IMR-90 (cell line): ENCODE results near the gene SIK3. TPM values are rescaled to one million over a fixed set of nuclear protein-coding genes. Genes with fewer than 3 reads are reported as not detected.

ENCODE experiments used
- ATAC-seq: fragments of 200-7000 bp; cut with Tn5 transposase; 2 replicates; pipeline ENCODE4 v1.9.1; 2020; ENCODE audit warnings: low read depth, mild to moderate bottlenecking, moderate library complexity
- BruUV-seq: library from RNA; stranded (reverse); fragments of 400-500 nt; replicated peaks from 2 replicates; lab custom pipeline; 2021; lab: Mats Ljungman, UMichigan
- CTCF ChIA-PET: fragments of 300-600 bp; formaldehyde crosslinking; extraction: SDS; loops from one replicate; lab custom pipeline; 2021; ENCODE audit warnings: antibody characterized with exemption; lab: Yijun Ruan, JAX
- POLR2A ChIA-PET: fragments of 300-600 bp; sonication (Branson Sonifier 250); formaldehyde crosslinking; loops from one replicate; lab custom pipeline; 2022; ENCODE audit warnings: antibody characterized with exemption; ENCODE audit not compliant: unreplicated experiment; lab: Charles Lee
- DNase-seq: peaks from one replicate; pipeline ENCODE4 v3.0.0; 2013
- H2AFZ ChIP-seq: replicated peaks from 2 replicates; pipeline ENCODE3; 2013; ENCODE audit warnings: low read length, mild to moderate bottlenecking; ENCODE audit not compliant: poor library complexity
- H2AK5ac ChIP-seq: 2 replicates; pipeline ENCODE4 v1.6.1; 2013; ENCODE audit warnings: low read depth, low read length, inconsistent platforms
- H2AK9ac ChIP-seq: replicated peaks from 2 replicates; pipeline ENCODE3; 2013; ENCODE audit warnings: mild to moderate bottlenecking, low read depth, low read length, moderate library complexity; ENCODE audit not compliant: poor library complexity
- H2BK120ac ChIP-seq: 2 replicates; pipeline ENCODE4 v1.6.1; 2013; ENCODE audit warnings: low read depth, low read length, inconsistent platforms
- H2BK15ac ChIP-seq: 3 replicates; pipeline ENCODE4 v1.6.1; 2013; ENCODE audit warnings: low read depth, low read length, inconsistent platforms
- H2BK20ac ChIP-seq: 2 replicates; pipeline ENCODE4 v1.6.1; 2013; ENCODE audit warnings: low read depth, mild to moderate bottlenecking, inconsistent platforms, low read length, moderate library complexity
- H2BK5ac ChIP-seq: 2 replicates; pipeline ENCODE4 v1.6.1; 2013; ENCODE audit warnings: mild to moderate bottlenecking, low read depth, low read length, inconsistent platforms; ENCODE audit not compliant: poor library complexity, severe bottlenecking
- H3K14ac ChIP-seq: replicated peaks from 2 replicates; pipeline ENCODE4 v1.6.1; 2013; ENCODE audit warnings: low read depth, low read length, inconsistent platforms
- H3K18ac ChIP-seq: 2 replicates; pipeline ENCODE4 v1.6.1; 2013; ENCODE audit warnings: low read depth, low read length, control low read depth
- H3K23ac ChIP-seq: 2 replicates; pipeline ENCODE4 v1.6.1; 2013; ENCODE audit warnings: low read depth, low read length, inconsistent platforms
- H3K27ac ChIP-seq: 2 replicates; pipeline ENCODE4 v1.5.1; 2013; ENCODE audit warnings: mild to moderate bottlenecking, control low read depth, low read length; ENCODE audit not compliant: insufficient read depth
- H3K27me3 ChIP-seq: 2 replicates; pipeline ENCODE4 v1.6.1; 2013; ENCODE audit warnings: low read length; ENCODE audit not compliant: control insufficient read depth, insufficient read depth
- H3K36me3 ChIP-seq: 2 replicates; pipeline ENCODE4 v1.6.1; 2013; ENCODE audit warnings: low read length, mixed read lengths; ENCODE audit not compliant: control insufficient read depth, insufficient read depth
- H3K4ac ChIP-seq: 2 replicates; pipeline ENCODE4 v1.6.1; 2013; ENCODE audit warnings: low read depth, low read length, inconsistent platforms
- H3K4me1 ChIP-seq: 2 replicates; pipeline ENCODE4 v1.6.1; 2013; ENCODE audit warnings: low read length, mixed read lengths; ENCODE audit not compliant: control insufficient read depth, insufficient read depth
- H3K4me2 ChIP-seq: 2 replicates; pipeline ENCODE4 v1.6.1; 2013; ENCODE audit warnings: low read depth, mild to moderate bottlenecking, control low read depth, low read length, moderate library complexity
- H3K4me3 ChIP-seq: 2 replicates; pipeline ENCODE4 v1.5.1; 2013; ENCODE audit warnings: low read depth, mild to moderate bottlenecking, control low read depth, low read length, moderate library complexity; ENCODE audit not compliant: insufficient read depth
- H3K56ac ChIP-seq: 2 replicates; pipeline ENCODE4 v1.6.1; 2013; ENCODE audit warnings: low read length, inconsistent platforms; ENCODE audit not compliant: insufficient read depth; ENCODE audit errors: extremely low read depth
- H3K79me1 ChIP-seq, 2 experiments: 2 replicates each; pipeline ENCODE4 v1.6.1; 2013; ENCODE audit warnings: low read length in 2 of 2, inconsistent platforms in 1 of 2, low read depth in 1 of 2
- H3K9ac ChIP-seq: 2 replicates; pipeline ENCODE4 v1.6.1; 2013; ENCODE audit warnings: low read depth, low read length, control low read depth
- H3K9me1 ChIP-seq: 2 replicates; pipeline ENCODE4 v1.6.1; 2013; ENCODE audit warnings: low read length, inconsistent platforms; ENCODE audit not compliant: insufficient read depth
- H3K9me3 ChIP-seq: 2 replicates; pipeline ENCODE4 v1.6.1; 2013; ENCODE audit warnings: low read length; ENCODE audit not compliant: control insufficient read depth, insufficient read depth
- H4K20me1 ChIP-seq: 2 replicates; pipeline ENCODE4 v1.6.1; 2013; ENCODE audit warnings: low read length, inconsistent platforms; ENCODE audit not compliant: insufficient read depth
- H4K5ac ChIP-seq: 2 replicates; pipeline ENCODE4 v1.6.1; 2013; ENCODE audit warnings: mild to moderate bottlenecking, low read depth, low read length, control low read depth
- H4K8ac ChIP-seq, 2 experiments: 2 replicates each; pipeline ENCODE4 v1.6.1; 2013; ENCODE audit warnings: low read depth in 2 of 2, low read length in 2 of 2, control low read depth in 1 of 2, inconsistent platforms in 1 of 2
- H4K91ac ChIP-seq: 2 replicates; pipeline ENCODE4 v1.6.1; 2013; ENCODE audit warnings: low read depth, low read length, inconsistent platforms; ENCODE audit not compliant: insufficient read depth
- BHLHE40 ChIP-seq: fragments of 150-350 bp; IDR thresholded peaks from 2 replicates; pipeline ENCODE4 v1.6.1; 2016; ENCODE audit warnings: mild to moderate bottlenecking, low read depth, low read length
- RAD21 ChIP-seq: IDR thresholded peaks from 2 replicates; pipeline ENCODE4 v1.6.1; 2012; ENCODE audit warnings: low read length, improper control_type of control experiment
- RCOR1 ChIP-seq: IDR thresholded peaks from 2 replicates; pipeline ENCODE4 v1.6.1; 2012; ENCODE audit warnings: mild to moderate bottlenecking, low read length, improper control_type of control experiment; ENCODE audit not compliant: insufficient replicate concordance
- RFX5 ChIP-seq: IDR thresholded peaks from 2 replicates; pipeline ENCODE4 v1.8.0; 2012; ENCODE audit warnings: low read depth, mild to moderate bottlenecking, low read length, moderate library complexity
- SMC3 ChIP-seq: fragments of 150-350 bp; IDR thresholded peaks from 2 replicates; pipeline ENCODE4 v1.6.1; 2016; ENCODE audit warnings: low read depth, mild to moderate bottlenecking, antibody characterized with exemption, low read length, moderate library complexity
- WGBS, 2 experiments: methylation state at CpG; one replicate each; pipeline versions ENCODE4 v1.1.5 to v1.1.7; 2013; ENCODE audit warnings: missing lambda C conversion rate in 2 of 2; ENCODE audit not compliant: insufficient read length in 1 of 2; ENCODE audit errors: extremely low coverage in 2 of 2; 5-methylcytosine and 5-hydroxymethylcytosine counted together
- dilution Hi-C: fragments of 300-500 bp; cut with HindIII; formaldehyde crosslinking; loops from one replicate; pipeline ENCODE4 v1.14.3; 2018; ENCODE audit warnings: low sequenced_read_pairs; ENCODE audit not compliant: unreplicated experiment
- in situ Hi-C: fragments of 300-500 bp; cut with MboI; formaldehyde crosslinking; loops from 3 replicates; pipeline ENCODE4 v1.14.3; 2019; ENCODE audit warnings: low sequenced_read_pairs, inconsistent platforms, mixed read lengths
- intact Hi-C: fragments of 100-400 bp; cut with micrococcal nuclease; formaldehyde crosslinking; loops from 2 replicates; pipeline ENCODE4 v1.10.0; 2022
- polyA plus RNA-seq, 3 experiments: library from polyadenylated mRNA; depleted of rRNA; stranded (reverse); fragments of >200 nt; gene quantifications; 2 replicates each; pipeline ENCODE4 v1.2.3, GENCODE V29; 2012; ENCODE audit warnings: low replicate concordance in 1 of 3
- total RNA-seq: library from RNA; depleted of rRNA; stranded (reverse); fragments of >200 nt; gene quantifications from 2 replicates; pipeline ENCODE4 v1.2.3, GENCODE V29; 2012
- TF ChIP-seq, protein P1 (sequence below): fragments of 150-350 bp; IDR thresholded peaks from 2 replicates; pipeline ENCODE4 v1.6.1; 2017; ENCODE audit warnings: mild to moderate bottlenecking, antibody characterized with exemption, low read length, low read depth

The SIK3 gene
- total and polyA plus RNA-seq, 2 of the 4 experiments (the other 2 are of a cell fraction) = 8.2 to 9.1 TPM

DNA sequence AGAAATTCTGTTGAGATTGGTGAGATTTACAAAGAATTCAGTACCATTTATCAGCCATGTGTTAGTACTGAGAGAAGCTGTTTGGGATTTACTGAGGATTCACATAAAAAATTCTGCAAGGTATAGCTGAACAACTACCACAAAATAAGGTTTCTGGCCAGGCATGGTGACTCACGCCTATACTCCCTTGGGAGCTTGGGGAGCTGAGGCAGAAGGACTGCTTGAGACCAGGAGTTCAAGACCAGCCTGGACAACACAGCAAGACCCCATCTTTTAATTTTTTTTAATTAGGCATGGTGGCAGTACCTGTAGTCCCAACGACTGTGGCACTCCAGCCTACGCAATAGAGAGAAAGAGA is 86.7 kb downstream of the SIK3 start:
- dilution Hi-C loops (no loop called here), intact Hi-C loops (loop anchor here (2.0 kb wide), 1 partner anchor 21 kb away; no protein-coding TSS in a partner anchor), in situ Hi-C loops (no loop called here)
- Histone ChIP-seq H3K79me1 (peaks cover 13 to 42% of the 10 kb centered on the region in 2 experiments), H2AK9ac (no peak overlapping the region), H3K4ac (peak overlapping the region; percentile 21; the same call in 1 of the 2 replicates), H2BK20ac (no peak overlapping the region), H4K5ac (peak overlapping the region; percentile 30; the same call in 1 of the 2 replicates), H3K56ac (no peak overlapping the region), H4K91ac (no peak overlapping the region), H3K4me3 (no peak overlapping the region), H3K9me3 (no peaks in the 10 kb centered on the region), H3K18ac (peak overlapping the region; percentile 11; the same call in 1 of the 2 replicates), H3K9ac (no peak overlapping the region), H2BK120ac (no peak overlapping the region), H3K9me1 (peaks cover 19% of the 10 kb centered on the region), H2AK5ac (0 out of 2 replicates have a peak overlapping the region, but pooled peaks have one; percentile 23), H3K4me1 (peaks cover 8% of the 10 kb centered on the region), H3K36me3 (no peaks in the 10 kb centered on the region), H3K14ac (no peak overlapping the region), H3K27me3 (no peaks in the 10 kb centered on the region), H4K8ac (no peak overlapping the region), H2BK15ac (no peak overlapping the region; the same call in 2 of the 3 replicates), H3K23ac (no peak overlapping the region), H3K4me2 (peak overlapping the region; percentile 41), H3K27ac (peak overlapping the region; percentile 19; the same call in 1 of the 2 replicates), H2BK5ac (peak overlapping the region; percentile 43), H2AFZ (no peak overlapping the region), H4K20me1 (peaks cover 20% of the 10 kb centered on the region)
- WGBS, 2 experiments = no CpG with 5 or more reads among the region's 3 CpGs
- CTCF ChIA-PET = interaction anchor here (0.9 to 1.2 kb wide), 2 partner anchors 40 to 83 kb away, joined by 3 read pairs; no protein-coding TSS in a partner anchor
- no peak for TF ChIP-seq SMC3
- TF ChIP-seq BHLHE40 = no peak
- peak; percentile 27 for TF ChIP-seq RCOR1
- TF ChIP-seq RFX5 = no peak
- no peak for TF ChIP-seq RAD21
- TF ChIP-seq, protein P1, sequence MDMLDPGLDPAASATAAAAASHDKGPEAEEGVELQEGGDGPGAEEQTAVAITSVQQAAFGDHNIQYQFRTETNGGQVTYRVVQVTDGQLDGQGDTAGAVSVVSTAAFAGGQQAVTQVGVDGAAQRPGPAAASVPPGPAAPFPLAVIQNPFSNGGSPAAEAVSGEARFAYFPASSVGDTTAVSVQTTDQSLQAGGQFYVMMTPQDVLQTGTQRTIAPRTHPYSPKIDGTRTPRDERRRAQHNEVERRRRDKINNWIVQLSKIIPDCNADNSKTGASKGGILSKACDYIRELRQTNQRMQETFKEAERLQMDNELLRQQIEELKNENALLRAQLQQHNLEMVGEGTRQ = no peak
- BruUV-seq = no TSS peak
- peak; percentile 54 for ATAC-seq
- POLR2A ChIA-PET = no interaction called here
- DNase-seq = no peak
